Activated B cell treated with CpG ODN at 0.5 μM for 24 hours (primary cell): ENCODE measurements around the gene THEM5. TPM values are rescaled to one million over a fixed set of nuclear protein-coding genes. Genes with fewer than 3 reads are reported as not detected.

Experiments used
- ATAC-seq: fragments of 200-7000 bp; cut with Tn5 transposase; one replicate; pipeline ENCODE4 v1.10.0; 2021; ENCODE audit warnings: low read depth, mild to moderate bottlenecking, moderate library complexity
- CTCF ChIA-PET: fragments of 350-600 bp; sonication (Branson Sonifier 250); formaldehyde crosslinking; loops from one replicate; lab custom pipeline; 2021; ENCODE audit warnings: antibody characterized with exemption; lab: Charles Lee
- POLR2A ChIA-PET: fragments of 350-600 bp; sonication (Branson Sonifier 250); formaldehyde crosslinking; loops from one replicate; lab custom pipeline; 2021; ENCODE audit warnings: antibody characterized with exemption; lab: Charles Lee
- DNase-seq: peaks from one replicate; pipeline ENCODE4 v3.0.0; 2022
- H3K27ac Mint-ChIP-seq: one replicate; pipeline ENCODE4 v1.8.0; 2020; ENCODE audit warnings: mixed read lengths
- H3K27me3 Mint-ChIP-seq: one replicate; pipeline ENCODE4 v1.8.0; 2021; ENCODE audit warnings: mixed read lengths
- H3K36me3 Mint-ChIP-seq: one replicate; pipeline ENCODE4 v1.8.0; 2021; ENCODE audit warnings: low read depth, mixed read lengths
- H3K4me1 Mint-ChIP-seq: one replicate; pipeline ENCODE4 v1.8.0; 2021; ENCODE audit warnings: mixed read lengths
- H3K4me3 Mint-ChIP-seq: one replicate; pipeline ENCODE4 v1.8.0; 2020; ENCODE audit warnings: mild to moderate bottlenecking, mixed read lengths
- H3K9me3 Mint-ChIP-seq: one replicate; pipeline ENCODE4 v1.8.0; 2020; ENCODE audit warnings: mixed read lengths
- CTCF ChIP-seq: fragments of 200-600 bp; IDR thresholded peaks from one replicate; pipeline ENCODE4 v1.8.0; 2022; ENCODE audit warnings: antibody characterized with exemption, mild to moderate bottlenecking
- intact Hi-C: fragments of 100-400 bp; cut with micrococcal nuclease; formaldehyde crosslinking; loops from one replicate; pipeline ENCODE4 v1.15.1; 2024
- total RNA-seq: library from RNA; stranded (reverse); gene quantifications from 2 replicates; pipeline ENCODE4 v1.2.3, GENCODE V29; 2022

THEM5 gene
- total RNA-seq, 1 donor from 2014 or later: not detected

- H3K27me3 Mint-ChIP-seq: peaks cover 18% of the 10 kb centered on the region
- intact Hi-C loops: no loop called here
- no peaks in the 10 kb centered on the region for H3K4me1 Mint-ChIP-seq
- no peak for TF ChIP-seq CTCF
- H3K36me3 Mint-ChIP-seq: no peaks in the 10 kb centered on the region
- no peak overlapping the region for H3K4me3 Mint-ChIP-seq
- H3K27ac Mint-ChIP-seq: no peak overlapping the region
- no peaks in the 10 kb centered on the region for H3K9me3 Mint-ChIP-seq
- CTCF ChIA-PET: no interaction called here
- POLR2A ChIA-PET: no interaction called here
- DNase-seq (no peak), ATAC-seq (no peak)
Measured at GRCh38 chr1:151852733-151853132, 779 bp downstream of the THEM5 start.

GRCh38 chr1:151851886-151852285 lies 1.6 kb downstream of the THEM5 start:
- intact Hi-C loops: no loop called here
- ChIA-PET POLR2A (interaction anchor here (0.6 kb wide), 1 partner anchor 363 kb away, joined by 5 read pairs; no protein-coding TSS in a partner anchor), CTCF (no interaction called here)
- H3K36me3 Mint-ChIP-seq: no peaks in the 10 kb centered on the region
- no peak overlapping the region for H3K27ac Mint-ChIP-seq
- H3K4me1 Mint-ChIP-seq: no peaks in the 10 kb centered on the region
- ATAC-seq (no peak), DNase-seq (no peak)
- peaks cover 18% of the 10 kb centered on the region for H3K27me3 Mint-ChIP-seq
- no peak overlapping the region for H3K4me3 Mint-ChIP-seq
- no peak for TF ChIP-seq CTCF
- no peaks in the 10 kb centered on the region for H3K9me3 Mint-ChIP-seq

- Mint-ChIP-seq H3K4me1 (peaks cover 2% of the 10 kb centered on the region), H3K9me3 (no peaks in the 10 kb centered on the region), H3K4me3 (no peak overlapping the region), H3K27me3 (peaks cover 18% of the 10 kb centered on the region), H3K36me3 (no peaks in the 10 kb centered on the region), H3K27ac (no peak overlapping the region)
- ATAC-seq (no peak), DNase-seq (no peak)
- POLR2A ChIA-PET: no interaction called here
- TF ChIP-seq CTCF: no peak
- CTCF ChIA-PET: no interaction called here
- intact Hi-C loops: no loop called here
Measured at GRCh38 chr1:151849871-151850270, 3.6 kb downstream of the THEM5 start.

GRCh38 chr1:151849126-151849525 lies 4.4 kb downstream of the THEM5 start:
- no peaks in the 10 kb centered on the region for H3K36me3 Mint-ChIP-seq
- no peak overlapping the region for H3K4me3 Mint-ChIP-seq
- ATAC-seq: no peak
- DNase-seq: no peak
- CTCF ChIA-PET: interaction anchor here (0.5 kb wide), 1 partner anchor 132 kb away, joined by 3 read pairs; no protein-coding TSS in a partner anchor
- H3K4me1 Mint-ChIP-seq: peaks cover 9% of the 10 kb centered on the region
- H3K27ac Mint-ChIP-seq: no peak overlapping the region
- intact Hi-C loops: no loop called here
- POLR2A ChIA-PET: no interaction called here
- no peaks in the 10 kb centered on the region for H3K9me3 Mint-ChIP-seq
- no peak for TF ChIP-seq CTCF
- H3K27me3 Mint-ChIP-seq: peaks cover 18% of the 10 kb centered on the region

GRCh38 chr1:151847867-151848596 lies 5.5 kb downstream of the THEM5 start:
- Mint-ChIP-seq H3K27ac (no peak overlapping the region), H3K27me3 (peaks cover 18% of the 10 kb centered on the region), H3K4me1 (peaks cover 18% of the 10 kb centered on the region), H3K36me3 (no peaks in the 10 kb centered on the region), H3K4me3 (no peak overlapping the region), H3K9me3 (no peaks in the 10 kb centered on the region)
- ChIA-PET POLR2A (no interaction called here), CTCF (no interaction called here)
- DNase-seq: no peak
- TF ChIP-seq CTCF: no peak
- intact Hi-C loops: no loop called here
- no peak for ATAC-seq
